Measurements from ENCODE around the gene PWWP2B.

The PWWP2B gene

GRCh38 chr10:132387764-132388210, 9.2 kb upstream of the PWWP2B start:
- H3K9me3 ChIP-seq (ENCODE audit: insufficient read depth, low read length): no peaks in the 10 kb centered on the region
- TF ChIP-seq EZH2phosphoT487 (IDR thresholded peaks at IDR 0.05; ENCODE audit: low read depth) (no peak), CTCF (IDR thresholded peaks at IDR 0.05; ENCODE audit: low read depth, low read length) (peak; percentile 37)
- H3K27me3 ChIP-seq (ENCODE audit: low read depth, low read length): no peaks in the 10 kb centered on the region
- H3K36me3 ChIP-seq (replicated peaks; ENCODE audit: low read depth, low read length): no peaks in the 10 kb centered on the region
- peak overlapping the region; percentile 68 for H3K9ac ChIP-seq (ENCODE audit: low read length)
- peaks cover 11% of the 10 kb centered on the region for H3K4me1 ChIP-seq (ENCODE audit: low read length)
- no peaks in the 10 kb centered on the region for H4K20me1 ChIP-seq (ENCODE audit: insufficient read depth, low read length)
- H3K4me3 ChIP-seq (ENCODE audit: low read length): peak overlapping the region; percentile 79
- H3K27ac ChIP-seq (ENCODE audit: low read length): 0 out of 2 replicates have a peak overlapping the region, but pooled peaks have one; percentile 28
- H3K79me2 ChIP-seq (ENCODE audit: low read length): no peaks in the 10 kb centered on the region
- peak overlapping the region; percentile 83; the same call in 1 of the 2 replicates for H2AFZ ChIP-seq (ENCODE audit: low read depth, low read length)
- peak overlapping the region; percentile 95 for H3K4me2 ChIP-seq (ENCODE audit: low read length)

DNA sequence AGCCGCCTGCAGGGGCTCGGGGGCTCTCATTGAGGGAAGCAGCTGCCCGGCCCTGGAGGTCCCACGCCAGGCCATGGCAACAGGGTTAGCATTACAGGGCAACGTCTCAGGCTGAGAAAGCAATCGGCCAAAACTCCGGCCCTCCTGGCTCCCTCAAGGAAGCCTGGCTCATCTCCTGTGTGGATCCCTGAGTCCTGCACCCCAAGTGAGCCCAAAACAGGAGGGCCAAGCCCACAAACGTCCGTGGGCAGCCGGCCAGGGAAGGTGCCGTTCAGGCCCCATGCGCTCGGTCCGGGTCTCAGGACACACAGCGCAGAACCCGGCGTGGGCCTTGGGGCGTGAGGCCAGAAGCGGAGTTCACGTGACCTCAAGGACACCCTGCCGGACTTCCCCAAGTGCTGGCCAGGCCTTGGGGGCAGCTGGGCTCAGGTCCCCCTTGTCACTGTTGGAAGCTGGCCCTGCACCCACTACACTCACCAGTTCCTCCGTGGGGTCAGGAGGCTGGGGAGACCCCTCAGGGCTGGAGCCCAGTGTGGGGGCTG, 8.0 kb upstream of the PWWP2B start:
- no peaks in the 10 kb centered on the region for H4K20me1 ChIP-seq (ENCODE audit: insufficient read depth, low read length)
- H3K4me3 ChIP-seq (ENCODE audit: low read length): no peak overlapping the region
- no peaks in the 10 kb centered on the region for H3K36me3 ChIP-seq (replicated peaks; ENCODE audit: low read depth, low read length)
- H3K9ac ChIP-seq (ENCODE audit: low read length): no peak overlapping the region
- no peaks in the 10 kb centered on the region for H3K79me2 ChIP-seq (ENCODE audit: low read length)
- peaks cover 5% of the 10 kb centered on the region for H3K4me1 ChIP-seq (ENCODE audit: low read length)
- no peak overlapping the region for H3K4me2 ChIP-seq (ENCODE audit: low read length)
- no peaks in the 10 kb centered on the region for H3K9me3 ChIP-seq (ENCODE audit: insufficient read depth, low read length)
- TF ChIP-seq EZH2phosphoT487 (IDR thresholded peaks at IDR 0.05; ENCODE audit: low read depth): no peak
- H3K27ac ChIP-seq (ENCODE audit: low read length): no peak overlapping the region
- no peaks in the 10 kb centered on the region for H3K27me3 ChIP-seq (ENCODE audit: low read depth, low read length)
- H2AFZ ChIP-seq (ENCODE audit: low read depth, low read length): no peak overlapping the region

DNA sequence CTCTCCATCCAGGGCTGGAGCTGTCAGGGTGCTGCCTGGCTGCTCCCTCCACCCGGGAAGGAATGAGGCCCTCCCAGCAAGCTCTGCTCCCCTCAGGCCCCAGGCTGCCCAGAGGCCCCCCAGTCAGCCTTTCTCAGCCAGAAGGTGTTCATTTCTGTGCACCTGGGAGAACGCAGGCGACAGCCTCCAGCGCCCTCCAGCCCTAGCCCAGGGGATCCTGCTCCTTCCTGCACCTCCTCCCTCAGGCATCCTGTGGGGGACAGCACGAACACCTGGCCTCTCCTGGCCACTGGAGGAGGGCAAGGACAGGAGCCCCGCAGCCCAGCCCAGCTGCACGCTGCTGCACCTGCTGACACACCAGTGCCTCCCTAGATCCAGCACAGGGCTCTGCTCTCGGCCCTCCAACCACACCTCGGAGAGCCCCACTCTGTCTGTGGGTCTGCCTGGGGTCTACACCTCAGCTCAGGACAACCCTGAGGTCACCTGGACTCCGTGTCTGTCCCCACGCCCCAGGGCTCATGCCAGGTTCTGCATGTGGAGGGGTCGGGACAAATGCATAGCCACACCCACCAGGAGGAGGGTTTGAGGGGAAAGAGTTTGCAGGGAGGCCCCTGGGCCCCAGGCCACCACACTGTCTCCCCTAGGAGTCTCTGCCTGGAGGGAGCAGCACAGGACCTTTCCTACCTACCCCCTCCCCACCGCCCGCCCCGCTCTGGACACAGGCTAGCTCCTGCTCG, 7.4 kb upstream of the PWWP2B start:
- no peaks in the 10 kb centered on the region for H3K79me2 ChIP-seq (ENCODE audit: low read length)
- TF ChIP-seq CTCF (IDR thresholded peaks at IDR 0.05; ENCODE audit: low read depth, low read length) (no peak), EZH2phosphoT487 (IDR thresholded peaks at IDR 0.05; ENCODE audit: low read depth) (no peak)
- H2AFZ ChIP-seq (ENCODE audit: low read depth, low read length): no peak overlapping the region
- H3K9me3 ChIP-seq (ENCODE audit: insufficient read depth, low read length): no peaks in the 10 kb centered on the region
- no peak overlapping the region for H3K27ac ChIP-seq (ENCODE audit: low read length)
- no peak overlapping the region for H3K9ac ChIP-seq (ENCODE audit: low read length)
- no peaks in the 10 kb centered on the region for H4K20me1 ChIP-seq (ENCODE audit: insufficient read depth, low read length)
- no peaks in the 10 kb centered on the region for H3K27me3 ChIP-seq (ENCODE audit: low read depth, low read length)
- H3K4me2 ChIP-seq (ENCODE audit: low read length): no peak overlapping the region
- H3K36me3 ChIP-seq (replicated peaks; ENCODE audit: low read depth, low read length): no peaks in the 10 kb centered on the region
- H3K4me3 ChIP-seq (ENCODE audit: low read length): no peak overlapping the region
- H3K4me1 ChIP-seq (ENCODE audit: low read length): peaks cover 5% of the 10 kb centered on the region

- no peaks in the 10 kb centered on the region for H4K20me1 ChIP-seq (ENCODE audit: insufficient read depth, low read length)
- H3K4me2 ChIP-seq (ENCODE audit: low read length): no peak overlapping the region
- H3K9ac ChIP-seq (ENCODE audit: low read length): no peak overlapping the region
- TF ChIP-seq EZH2phosphoT487 (IDR thresholded peaks at IDR 0.05; ENCODE audit: low read depth): no peak
- no peak for TF ChIP-seq CTCF (IDR thresholded peaks at IDR 0.05; ENCODE audit: low read depth, low read length)
- no peaks in the 10 kb centered on the region for H3K9me3 ChIP-seq (ENCODE audit: insufficient read depth, low read length)
- no peak overlapping the region for H3K27ac ChIP-seq (ENCODE audit: low read length)
- H3K79me2 ChIP-seq (ENCODE audit: low read length): no peaks in the 10 kb centered on the region
- H3K4me3 ChIP-seq (ENCODE audit: low read length): no peak overlapping the region
- no peaks in the 10 kb centered on the region for H3K27me3 ChIP-seq (ENCODE audit: low read depth, low read length)
- H3K36me3 ChIP-seq (replicated peaks; ENCODE audit: low read depth, low read length): no peaks in the 10 kb centered on the region
- H2AFZ ChIP-seq (ENCODE audit: low read depth, low read length): no peak overlapping the region
- peaks cover 9% of the 10 kb centered on the region for H3K4me1 ChIP-seq (ENCODE audit: low read length)
Observed at GRCh38 chr10:132390170-132390920, 6.7 kb upstream of the PWWP2B start.
